NCI-H524 treated with DMSO at 0.1 percent for 48 hours (cell line): Measurements from ENCODE around the gene AVPR1A.
"Not testable (repeated sequence)": the region's sequence is repeated elsewhere in the genome, so short reads cannot be mapped to it uniquely, and the experiment has no call there.

Experiments
- DNase-seq: peaks from one replicate; lab custom pipeline; 2025; lab: John Stamatoyannopoulos, UW

Gene AVPR1A

GRCh38 chr12:63150713-63151622, at the start of gene AVPR1A:
Gene AVPR1A, minus strand, starts transcription at chr12:63151201. Its CDS starts 365 bp downstream, at chr12:63150836.
- no peak for DNase-seq

GRCh38 chr12:63196168-63196567, 45.2 kb upstream of the AVPR1A start:
- DNase-seq: no peak

- DNase-seq: no peak
These were observed 28.2 kb upstream of the AVPR1A start for GRCh38 chr12:63179224-63179623.

GRCh38 chr12:63170321-63170720, 19.3 kb upstream of the AVPR1A start:
- DNase-seq: no peak

- not testable (repeated sequence) for DNase-seq
These were observed 16.7 kb upstream of the AVPR1A start for GRCh38 chr12:63167741-63168140.

GRCh38 chr12:63164911-63165310, 13.9 kb upstream of the AVPR1A start:
- DNase-seq: no peak

GRCh38 chr12:63163541-63163940, 12.5 kb upstream of the AVPR1A start:
- DNase-seq: no peak

GRCh38 chr12:63155375-63155774, 4.4 kb upstream of the AVPR1A start:
- DNase-seq: no peak

- no peak for DNase-seq
These were observed 3.6 kb upstream of the AVPR1A start for GRCh38 chr12:63154560-63154959.

GRCh38 chr12:63152321-63152700, 1.3 kb upstream of the AVPR1A start:
- no peak for DNase-seq

GRCh38 chr12:63151623-63152320, 771 bp upstream of the AVPR1A start:
- DNase-seq: peak; percentile 57

- no peak for DNase-seq
These were observed 890 bp downstream of the AVPR1A start for GRCh38 chr12:63149909-63150712.

GRCh38 chr12:63144556-63144955, 6.4 kb downstream of the AVPR1A start:
- DNase-seq: no peak

- DNase-seq: no peak
These were observed 12.5 kb downstream of the AVPR1A start for GRCh38 chr12:63138488-63138887.

- DNase-seq: no peak
These were observed 17.0 kb downstream of the AVPR1A start for GRCh38 chr12:63133981-63134380.

- no peak for DNase-seq
These were observed 18.8 kb downstream of the AVPR1A start for GRCh38 chr12:63132201-63132600.

GRCh38 chr12:63129927-63130326, 21.1 kb downstream of the AVPR1A start:
- no peak for DNase-seq

- DNase-seq: no peak
These were observed 26.2 kb downstream of the AVPR1A start for GRCh38 chr12:63124778-63125177.

- DNase-seq: no peak
These were observed 47.4 kb downstream of the AVPR1A start for GRCh38 chr12:63103494-63104131.

- no peak for DNase-seq
These were observed 49.1 kb downstream of the AVPR1A start for GRCh38 chr12:63101920-63102319.

- no peak for DNase-seq
These were observed 52.1 kb downstream of the AVPR1A start for GRCh38 chr12:63098851-63099250.
